ENCODE measurements around the gene SWAP70. TPM values are rescaled to one million over a fixed set of nuclear protein-coding genes. Genes with fewer than 3 reads are reported as not detected.

SWAP70 gene
- total and polyA plus RNA-seq, 10 of the 15 experiments (the other 5 are each of a cell fraction or from before 2014, with no cell fraction given), result 20.6 to 62.4 (median 41.7) TPM

GRCh38 chr11:9653871-9654270, 10.0 kb upstream of the SWAP70 start:
- CTCF ChIA-PET, result no interaction called here
- 91% methylated on average over 2 of the region's 2 CpGs for WGBS (ENCODE audit: insufficient coverage, insufficient replicate concordance, low lambda C conversion rate, missing lambda C conversion rate)

GRCh38 chr11:9656864-9657263, 7.0 kb upstream of the SWAP70 start:
- no peaks in the 10 kb centered on the region for H3K36me3 ChIP-seq (ENCODE audit: control insufficient read depth in 2 of 2, insufficient read depth in 2 of 2, low read length in 1 of 2)
- RAD21 ChIA-PET (ENCODE audit: unreplicated experiment), result no interaction called here
- ATAC-seq (no peak), DNase-seq (ENCODE audit: low read depth, low spot score) (no peak), FAIRE-seq (no peak)
- SMC1A ChIA-PET (ENCODE audit: uncharacterized antibody, unreplicated experiment), result interaction anchor here (1.3 kb wide), 1 partner anchor 27 kb away, joined by 4 read pairs; no protein-coding TSS in a partner anchor
- H3K4me2 ChIP-seq (ENCODE audit: control insufficient read depth, insufficient read depth), result no peak overlapping the region
- no peak overlapping the region for H2AFZ ChIP-seq (ENCODE audit: control insufficient read depth, low read depth, low read length)
- H3K4me3 ChIP-seq, result no peak overlapping the region
- in situ Hi-C loops (cut with MboI) (no loop called here), intact Hi-C loops (cut with micrococcal nuclease; ENCODE audit: unreplicated experiment) (no loop called here)
- H3K4me1 ChIP-seq (ENCODE audit: control insufficient read depth, insufficient read depth, low read length), result peaks cover 9% of the 10 kb centered on the region
- H4K20me1 ChIP-seq (ENCODE audit: control insufficient read depth, insufficient read depth), result no peaks in the 10 kb centered on the region
- peaks cover 4% of the 10 kb centered on the region; the same call in 2 of the 3 replicates for H3K9me3 ChIP-seq (replicated peaks; ENCODE audit: control insufficient read depth, insufficient read depth, low read length)
- H3K9ac ChIP-seq (ENCODE audit: control insufficient read depth, insufficient read depth, low read length), result no peak overlapping the region
- POLR2A ChIA-PET, result no interaction called here
- no TSS peak for BruUV-seq (replicated peaks)
- no peaks in the 10 kb centered on the region for H3K27me3 ChIP-seq (replicated peaks in 1 of 2; ENCODE audit: control insufficient read depth in 2 of 2, insufficient read depth in 2 of 2, low read length in 1 of 2)
- H3K79me2 ChIP-seq (ENCODE audit: control insufficient read depth, insufficient read depth, low read length), result no peaks in the 10 kb centered on the region
- CTCF ChIA-PET, result no interaction called here
- no peak overlapping the region for H3K27ac ChIP-seq (ENCODE audit: control insufficient read depth, insufficient read depth)
- TF ChIP-seq BMI1 (IDR thresholded peaks at IDR 0.05; ENCODE audit: borderline replicate concordance) (no peak), MYC (IDR thresholded peaks at IDR 0.05; ENCODE audit: insufficient read depth, insufficient read length, insufficient replicate concordance, low read length, severe bottlenecking) (no peak), SMARCA5 (IDR thresholded peaks at IDR 0.05) (no peak), NFIC (IDR thresholded peaks at IDR 0.05; ENCODE audit: low read depth, low read length) (no peak), CBX3 (IDR thresholded peaks at IDR 0.05; ENCODE audit: borderline replicate concordance, low read depth) (no peak), RUNX3 (IDR thresholded peaks at IDR 0.05; ENCODE audit: low read length) (no peak), CUX1 (IDR thresholded peaks at IDR 0.05; ENCODE audit: insufficient replicate concordance, low read depth, low read length) (no peak), TCF12 (IDR thresholded peaks at IDR 0.05; ENCODE audit: low read depth, low read length) (no peak), IRF4 (IDR thresholded peaks at IDR 0.05; ENCODE audit: low read depth, low read length) (no peak), NFYA (IDR thresholded peaks at IDR 0.05; ENCODE audit: borderline replicate concordance, low read depth, low read length) (no peak), STAT3 (IDR thresholded peaks at IDR 0.05; ENCODE audit: low read depth, low read length) (no peak), EED (IDR thresholded peaks at IDR 0.05; ENCODE audit: low read depth) (no peak)

More at GRCh38 chr11:9653871-9654270, 10.0 kb upstream of the SWAP70 start:
- intact Hi-C loops (cut with micrococcal nuclease; ENCODE audit: unreplicated experiment) (no loop called here), in situ Hi-C loops (cut with MboI) (no loop called here)
- no peaks in the 10 kb centered on the region for H3K36me3 ChIP-seq (ENCODE audit: control insufficient read depth in 2 of 2, insufficient read depth in 2 of 2, low read length in 1 of 2)
- RAD21 ChIA-PET (ENCODE audit: unreplicated experiment), result no interaction called here
- TF ChIP-seq ZNF24 (IDR thresholded peaks at IDR 0.05) (no peak), CHD4 (IDR thresholded peaks at IDR 0.05) (no peak), ZNF217 (IDR thresholded peaks at IDR 0.05) (no peak)
- no peak overlapping the region for H3K9ac ChIP-seq (ENCODE audit: control insufficient read depth, insufficient read depth, low read length)
- no peaks in the 10 kb centered on the region for H4K20me1 ChIP-seq (ENCODE audit: control insufficient read depth, insufficient read depth)
- no peaks in the 10 kb centered on the region for H3K27me3 ChIP-seq (replicated peaks in 1 of 2; ENCODE audit: control insufficient read depth in 2 of 2, insufficient read depth in 2 of 2, low read length in 1 of 2)
- ATAC-seq (no peak), DNase-seq (ENCODE audit: low read depth, low spot score) (no peak), FAIRE-seq (no peak)
- POLR2A ChIA-PET, result no interaction called here
- H3K27ac ChIP-seq (ENCODE audit: control insufficient read depth, insufficient read depth), result no peak overlapping the region
- H3K9me3 ChIP-seq (replicated peaks; ENCODE audit: control insufficient read depth, insufficient read depth, low read length), result peaks cover 4% of the 10 kb centered on the region; the same call in 2 of the 3 replicates
- no peak overlapping the region for H2AFZ ChIP-seq (ENCODE audit: control insufficient read depth, low read depth, low read length)
- H3K4me2 ChIP-seq (ENCODE audit: control insufficient read depth, insufficient read depth), result no peak overlapping the region
- SMC1A ChIA-PET (ENCODE audit: uncharacterized antibody, unreplicated experiment), result no interaction called here
- no peak overlapping the region for H3K4me3 ChIP-seq
- no peaks in the 10 kb centered on the region for H3K79me2 ChIP-seq (ENCODE audit: control insufficient read depth, insufficient read depth, low read length)
- no TSS peak for BruUV-seq (replicated peaks)
- H3K4me1 ChIP-seq (ENCODE audit: control insufficient read depth, insufficient read depth, low read length), result no peaks in the 10 kb centered on the region

Measured in GM12878 (cell line).